ENCODE measurements around the gene PRRT4. TPM values are rescaled to one million over a fixed set of nuclear protein-coding genes. Genes with fewer than 3 reads are reported as not detected.

The PRRT4 gene
- total and polyA plus RNA-seq, 4 donors: 0.12 to 1.3 (median 0.59) TPM

- no peak overlapping the region for H3K4me3 ChIP-seq
- DNase-seq (no peak), ATAC-seq (ENCODE audit: insufficient read depth, low FRiP score) (no peak)
- no peak for TF ChIP-seq CTCF (IDR thresholded peaks at IDR 0.05; ENCODE audit: control extremely low read depth, extremely low read depth)
- H3K27ac ChIP-seq (ENCODE audit: low read depth in 1 of 2, low read length in 1 of 2): no peak overlapping the region
- no peak overlapping the region for H3K9ac ChIP-seq (ENCODE audit: insufficient read depth in 1 of 2, low read length in 2 of 2)
- H3K36me3 ChIP-seq (ENCODE audit: control insufficient read depth in 4 of 4, insufficient read depth in 4 of 4, low read length in 4 of 4): no peaks in the 10 kb centered on the region
- H3K27me3 ChIP-seq (ENCODE audit: control insufficient read depth in 3 of 3, insufficient read depth in 3 of 3, low read length in 2 of 3): peaks cover 4 to 26% (median 15%) of the 10 kb centered on the region in 3 donors
- no peaks in the 10 kb centered on the region for H3K9me3 ChIP-seq (ENCODE audit: control insufficient read depth in 4 of 4, insufficient read depth in 3 of 4, low read length in 3 of 4)
- 84 to 88% methylated on average over 6 of the region's 6 CpGs for WGBS, 2 donors
- H3K4me1 ChIP-seq (ENCODE audit: control insufficient read depth in 5 of 5, insufficient read depth in 5 of 5, low read length in 5 of 5): peaks cover 0 to 18% (median 9%) of the 10 kb centered on the region in 5 donors
These were observed 4.3 kb downstream of the PRRT4 start for GRCh38 chr7:128357217-128357613.

GRCh38 chr7:128356546-128357216, 4.8 kb downstream of the PRRT4 start:
- Histone ChIP-seq H3K4me1 (ENCODE audit: control insufficient read depth in 5 of 5, insufficient read depth in 5 of 5, low read length in 5 of 5) (peaks cover 0 to 19% (median 9%) of the 10 kb centered on the region in 5 donors), H3K9me3 (ENCODE audit: control insufficient read depth in 4 of 4, insufficient read depth in 3 of 4, low read length in 3 of 4) (no peaks in the 10 kb centered on the region), H3K9ac (ENCODE audit: insufficient read depth in 1 of 2, low read length in 2 of 2) (no peak overlapping the region), H3K27me3 (ENCODE audit: control insufficient read depth in 3 of 3, insufficient read depth in 3 of 3, low read length in 2 of 3) (peaks cover 4 to 24% (median 16%) of the 10 kb centered on the region in 3 donors), H3K36me3 (ENCODE audit: control insufficient read depth in 4 of 4, insufficient read depth in 4 of 4, low read length in 4 of 4) (no peaks in the 10 kb centered on the region), H3K27ac (ENCODE audit: low read depth in 1 of 2, low read length in 1 of 2) (no peak overlapping the region), H3K4me3 (no peak overlapping the region)
- 91 to 95% methylated on average over 2 of the region's 2 CpGs for WGBS, 2 donors
- ATAC-seq (ENCODE audit: insufficient read depth, low FRiP score) (no peak), DNase-seq (no peak)
- no peak for TF ChIP-seq CTCF (IDR thresholded peaks at IDR 0.05; ENCODE audit: control extremely low read depth, extremely low read depth)

GRCh38 chr7:128353610-128354009, 7.9 kb downstream of the PRRT4 start:
- Histone ChIP-seq H3K9ac (ENCODE audit: insufficient read depth in 1 of 2, low read length in 2 of 2) (no peak overlapping the region), H3K36me3 (ENCODE audit: control insufficient read depth in 4 of 4, insufficient read depth in 4 of 4, low read length in 4 of 4) (no peaks in the 10 kb centered on the region), H3K27ac (ENCODE audit: low read depth in 1 of 2, low read length in 1 of 2) (no peak overlapping the region), H3K9me3 (ENCODE audit: control insufficient read depth in 4 of 4, insufficient read depth in 3 of 4, low read length in 3 of 4) (no peaks in the 10 kb centered on the region), H3K4me3 (no peak overlapping the region), H3K4me1 (ENCODE audit: control insufficient read depth in 5 of 5, insufficient read depth in 5 of 5, low read length in 5 of 5) (peaks cover 3 to 9% (median 5%) of the 10 kb centered on the region in 5 donors), H3K27me3 (ENCODE audit: control insufficient read depth in 3 of 3, insufficient read depth in 3 of 3, low read length in 2 of 3) (peaks cover 4 to 28% (median 16%) of the 10 kb centered on the region in 3 donors)
- DNase-seq (no peak), ATAC-seq (ENCODE audit: insufficient read depth, low FRiP score) (no peak)
- WGBS, 2 donors: 89 to 93% methylated on average over 1 of the region's 1 CpG
- TF ChIP-seq CTCF (IDR thresholded peaks at IDR 0.05; ENCODE audit: control extremely low read depth, extremely low read depth): no peak

Measured in lung (tissue), 12 donors.